Activated T-cell treated with anti-CD3 and anti-CD28 coated beads for 48 hours (primary cell): ENCODE data around the gene SPEG.
A peak's percentile ranks its signal among the peaks of the same experiment; 100 is the strongest.

Source experiments
- DNase-seq: peaks from one replicate; pipeline ENCODE4 v3.0.0-alpha.2; 2020; ENCODE audit warnings: low read depth

SPEG gene

DNA sequence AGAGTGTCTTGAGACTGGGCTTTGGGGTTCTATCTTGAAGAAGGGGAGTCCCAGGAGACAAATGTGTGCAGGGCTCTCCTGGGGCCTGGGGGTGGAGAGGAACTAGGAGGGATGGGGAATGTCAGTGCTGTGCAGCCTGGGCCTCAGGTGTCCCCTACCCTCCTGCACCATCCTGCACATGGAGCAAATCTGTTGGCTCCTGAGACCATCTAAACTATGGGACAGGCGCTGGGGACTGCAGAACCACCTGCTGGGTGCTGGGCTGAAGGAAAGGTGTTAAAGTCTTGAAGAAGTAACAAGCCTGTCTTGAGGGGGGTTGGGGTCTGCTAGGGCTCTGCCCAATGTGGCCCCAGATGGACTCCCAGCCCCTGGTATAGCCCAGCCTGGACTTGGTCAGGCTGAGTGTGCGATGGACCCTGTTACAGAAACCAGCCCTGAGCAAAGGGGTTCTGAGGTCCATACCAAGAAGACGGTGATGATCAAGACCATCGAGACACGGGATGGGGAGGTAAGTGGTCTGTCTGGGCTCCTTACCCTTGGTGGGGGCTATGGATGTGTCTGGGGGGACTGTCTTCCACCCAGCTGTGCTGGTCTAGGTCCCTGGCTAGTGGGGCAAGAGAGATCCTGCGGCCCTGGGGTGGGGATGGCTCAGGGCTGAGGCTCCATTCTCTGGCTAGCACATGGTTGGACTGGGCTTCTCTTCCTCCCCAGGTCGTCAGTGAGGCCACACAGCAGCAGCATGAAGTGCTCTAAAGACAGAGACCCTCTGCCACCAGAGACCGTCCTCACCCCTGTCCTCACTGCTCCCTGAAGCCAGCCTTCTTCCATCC lies 9.2 kb upstream of the SPEG start:
- DNase-seq = no peak

DNA sequence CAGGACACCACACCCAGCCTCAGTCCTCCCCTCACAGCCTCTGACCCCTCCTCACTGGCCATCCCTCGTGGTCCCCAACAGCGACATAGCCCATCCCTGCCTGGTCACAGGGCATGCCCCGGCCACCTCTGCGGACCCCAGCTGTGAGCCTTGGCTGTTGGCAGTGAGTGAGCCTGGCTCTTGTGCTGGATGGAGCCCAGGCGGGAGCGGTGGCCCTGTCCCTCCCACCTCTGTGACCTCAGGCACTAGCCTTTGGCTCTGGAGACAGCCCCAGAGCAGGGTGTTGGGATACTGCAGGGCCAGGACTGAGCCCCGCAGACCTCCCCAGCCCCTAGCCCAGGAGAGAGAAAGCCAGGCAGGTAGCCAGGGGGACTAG lies 8.6 kb upstream of the SPEG start:
- no peak for DNase-seq

DNA sequence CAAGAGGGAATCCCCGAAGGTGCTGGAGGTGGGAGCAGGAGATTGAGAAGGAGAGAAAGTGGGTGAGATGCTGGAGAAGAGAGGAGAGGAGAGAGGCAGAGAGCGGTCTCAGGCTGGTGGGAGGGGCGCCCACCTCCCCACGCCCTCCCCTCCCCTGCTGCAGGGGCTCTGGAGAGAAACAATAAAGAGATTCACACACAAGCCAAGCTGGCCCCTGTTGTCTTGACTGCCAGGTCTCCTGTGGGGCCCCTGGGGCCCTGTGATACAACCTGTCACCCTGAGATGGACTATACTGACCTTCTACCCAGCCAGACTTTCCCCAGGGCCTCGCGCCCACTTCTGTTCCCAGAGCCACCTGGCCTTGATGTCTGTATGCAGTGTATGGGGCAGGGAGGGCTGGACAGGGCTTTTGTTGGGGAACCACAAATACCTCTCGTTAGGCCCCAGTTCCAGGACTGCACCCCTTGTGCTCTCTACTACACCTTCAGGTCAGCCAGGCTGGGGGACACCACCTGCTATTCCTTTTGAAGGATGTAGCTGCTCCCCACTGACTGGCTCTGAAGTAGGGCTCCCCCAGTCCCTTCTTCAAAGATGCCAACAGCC lies 8.0 kb upstream of the SPEG start:
- no peak for DNase-seq

DNA sequence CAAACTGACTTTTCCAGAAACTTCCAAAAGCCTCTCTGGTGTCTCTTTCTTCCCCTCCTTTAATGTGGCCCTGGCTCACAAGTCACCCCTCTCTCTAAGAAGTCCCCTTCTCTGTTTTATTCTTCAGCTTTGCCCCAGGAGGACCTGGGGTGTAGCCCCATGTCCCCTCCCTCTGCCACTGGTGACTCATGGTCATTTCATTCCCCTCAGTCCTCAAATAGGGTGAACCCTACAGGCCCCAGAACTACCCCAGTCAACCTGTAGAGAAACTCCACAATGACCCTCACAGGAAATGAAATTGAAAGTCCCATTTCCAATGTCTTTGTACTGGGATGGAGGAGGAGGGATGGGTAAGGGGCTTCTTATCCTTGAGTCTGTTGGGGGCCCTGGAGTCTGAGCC lies 6.2 kb upstream of the SPEG start:
- DNase-seq = no peak

DNA sequence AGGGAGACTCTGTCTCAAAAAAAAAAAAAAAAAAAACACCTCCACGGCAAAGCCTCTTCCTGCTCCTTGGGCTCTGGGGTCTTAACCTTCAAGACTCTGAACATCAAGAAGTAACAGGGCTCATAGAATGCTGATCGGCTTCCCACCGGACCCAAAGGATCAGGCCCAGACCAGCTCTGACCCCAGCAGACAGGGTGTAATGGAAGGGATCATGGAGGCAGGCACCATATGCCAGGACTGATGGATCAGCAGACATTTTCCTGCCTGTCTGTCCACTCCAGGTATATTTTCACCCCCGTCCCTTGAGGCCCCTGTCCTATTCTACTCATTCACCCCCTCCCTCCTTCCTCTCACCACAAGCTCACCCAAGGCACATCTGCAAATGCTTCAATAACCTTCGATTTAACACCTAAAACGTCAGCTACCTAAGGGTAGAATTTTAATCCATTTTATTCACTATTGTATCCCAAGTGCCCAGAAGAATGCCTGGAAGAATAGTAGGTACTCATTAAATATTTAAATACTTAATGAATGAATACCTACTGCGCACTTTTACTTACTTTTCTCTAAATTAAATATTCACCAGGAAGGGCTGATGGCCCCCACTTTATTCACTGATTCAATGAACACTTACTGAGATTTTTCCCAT lies 4.6 kb upstream of the SPEG start:
- no peak for DNase-seq

DNA sequence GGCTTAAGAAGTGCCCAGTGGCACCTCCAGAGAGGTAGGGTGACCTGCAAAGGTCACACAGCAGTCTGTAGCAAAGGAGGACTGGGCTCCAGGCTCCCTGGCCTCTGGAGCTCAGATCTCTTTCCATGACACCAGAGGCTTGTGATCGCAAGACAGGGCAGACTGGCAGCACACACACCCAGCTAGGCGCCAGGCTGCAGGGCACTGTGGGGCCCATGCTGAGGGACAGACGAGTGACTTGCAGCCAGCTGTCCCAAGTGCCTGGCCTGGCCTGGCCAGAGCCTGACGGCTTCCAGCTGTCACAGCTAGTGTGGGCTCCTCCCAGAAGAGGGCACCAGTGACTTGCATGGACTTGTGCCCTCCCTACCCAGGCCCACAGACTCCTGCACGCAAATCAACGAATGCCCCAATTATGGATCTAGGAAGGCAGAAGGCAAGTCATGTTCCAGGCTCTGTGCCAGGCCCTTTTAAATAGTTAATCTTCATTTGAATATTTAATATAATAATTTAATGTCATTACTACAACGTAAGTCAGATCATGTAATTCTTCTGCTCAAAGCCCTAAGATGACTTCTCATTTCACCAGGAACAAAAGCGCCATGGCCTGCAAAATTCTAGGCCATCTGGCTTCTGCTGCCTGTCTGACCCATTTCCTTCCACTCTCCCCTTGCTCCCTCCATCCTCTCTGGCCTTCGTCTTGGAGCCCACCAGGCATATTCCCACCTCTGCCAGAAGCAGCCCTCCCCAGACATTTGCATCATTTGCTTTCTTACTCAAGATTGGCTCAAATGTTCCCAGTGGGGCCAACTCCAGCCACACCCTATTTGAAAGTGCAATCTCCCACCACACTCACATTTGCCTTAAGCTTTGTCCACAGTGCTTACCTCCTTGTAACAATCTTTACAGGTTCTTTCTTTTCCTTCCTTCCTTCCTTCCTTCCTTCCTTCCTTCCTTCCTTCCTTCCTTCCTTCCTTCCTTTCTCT lies 3.7 kb upstream of the SPEG start:
- DNase-seq = no peak

DNA sequence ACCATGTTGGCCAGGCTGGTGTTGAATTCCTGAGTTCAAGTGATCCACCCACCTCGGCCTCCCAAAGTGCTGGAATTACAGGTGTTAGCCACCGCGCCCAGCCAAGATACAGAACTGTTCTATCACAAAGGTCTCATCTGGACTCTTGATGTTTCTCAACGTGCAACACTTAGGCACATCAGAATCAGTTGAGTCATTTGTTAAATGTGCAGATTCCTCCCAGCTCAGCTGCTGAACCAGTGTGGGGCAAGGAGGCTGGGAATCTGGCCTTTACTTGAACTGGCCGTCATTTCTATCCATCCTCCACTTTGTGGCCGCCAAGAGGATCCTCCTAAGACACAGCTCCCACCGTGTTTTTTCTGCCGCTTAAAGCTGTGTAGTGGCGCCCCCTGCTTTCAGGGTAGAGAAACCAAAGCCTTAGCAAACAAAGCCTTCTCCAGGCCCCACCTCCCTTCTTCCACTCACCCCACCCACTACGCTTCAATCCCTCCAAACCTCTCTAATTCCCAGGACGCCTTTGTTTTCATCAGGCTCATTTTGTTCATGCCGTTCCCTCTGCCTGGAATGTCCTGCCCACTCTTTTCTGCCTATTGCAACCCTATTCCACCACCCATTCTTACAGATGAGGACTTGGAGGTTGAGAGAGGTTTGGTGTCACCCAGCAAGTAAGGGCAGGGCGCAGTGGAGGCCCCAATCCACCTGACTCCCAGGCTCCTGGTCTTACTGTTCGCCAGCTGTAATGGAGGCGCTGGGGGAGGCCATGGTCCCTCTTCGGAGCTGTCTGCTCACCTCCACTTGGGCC lies 776 bp upstream of the SPEG start:
- DNase-seq = peak; percentile 40

DNA sequence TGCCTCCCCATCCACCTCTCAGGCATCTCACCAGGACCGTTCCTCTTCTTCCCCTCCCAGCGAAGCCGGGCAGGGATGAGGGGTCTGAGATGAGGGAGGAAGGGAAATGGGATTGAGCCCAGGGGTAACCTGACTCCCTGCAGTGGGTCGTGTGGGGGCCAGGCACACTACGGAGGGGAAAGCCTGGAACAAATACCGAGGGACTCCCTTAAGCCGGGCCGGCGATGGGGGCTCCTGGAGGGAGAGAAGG lies 250 bp upstream of the SPEG start:
- DNase-seq = no peak

DNA sequence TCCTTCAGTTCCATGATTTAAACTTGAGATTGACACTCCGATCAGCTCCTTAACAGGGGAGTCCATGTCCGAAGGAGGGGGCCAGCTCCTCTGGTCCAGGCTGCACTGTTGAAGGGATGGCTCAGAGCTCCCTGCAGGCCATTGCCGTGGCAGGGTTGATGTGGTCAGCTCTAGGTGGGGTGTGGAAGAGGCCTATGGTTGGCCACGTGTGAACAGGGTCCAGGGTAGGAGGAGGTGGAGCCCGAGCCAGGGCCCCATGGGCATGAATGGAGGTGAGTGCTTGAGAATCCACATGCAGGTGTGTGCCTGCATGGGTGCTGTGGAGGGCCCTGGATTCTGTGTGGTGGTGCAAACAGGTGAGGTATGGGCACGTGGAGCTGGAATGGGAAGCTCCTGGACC lies 1.1 kb downstream of the SPEG start:
- DNase-seq = no peak

DNA sequence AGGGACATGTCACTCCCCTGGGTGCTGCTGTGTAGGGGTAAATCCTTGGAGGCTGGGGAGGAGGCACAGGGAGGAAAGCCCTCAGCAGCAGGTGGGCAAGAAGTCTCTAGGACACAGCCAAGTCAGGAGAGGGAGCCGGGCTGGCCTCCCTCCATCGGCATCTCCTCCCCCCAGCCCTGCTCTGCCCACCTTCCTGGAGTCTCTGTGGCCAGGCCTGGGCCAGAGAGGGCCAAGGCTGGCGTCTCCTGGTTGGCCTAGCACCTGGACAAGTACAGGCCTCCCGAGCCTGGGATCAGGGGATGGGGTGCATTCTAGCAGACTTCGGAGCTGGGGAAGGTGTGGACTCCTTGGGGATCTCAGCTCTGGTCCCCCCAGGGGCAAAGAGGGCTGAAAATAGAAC lies 1.8 kb downstream of the SPEG start:
- no peak for DNase-seq

DNA sequence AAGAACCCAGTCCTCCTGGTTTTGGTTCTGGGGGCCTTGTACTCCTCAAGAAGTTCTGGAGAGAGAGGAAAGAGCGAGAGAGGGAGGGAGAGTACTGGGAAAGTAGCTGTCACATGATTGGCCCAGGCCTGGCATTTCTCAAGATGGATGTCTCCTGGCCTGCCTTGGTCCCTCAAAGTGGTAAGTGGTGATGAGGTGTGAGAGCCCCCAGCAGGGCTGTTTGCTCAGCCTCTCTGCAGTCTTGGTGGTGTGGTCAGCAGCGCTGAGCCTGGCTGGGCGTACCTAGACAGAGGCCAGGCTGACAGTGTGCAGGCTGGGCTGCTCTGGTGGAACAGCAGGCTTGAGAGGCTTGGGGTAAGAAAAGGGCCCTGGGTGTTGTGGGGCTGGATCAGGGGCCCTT lies 2.5 kb downstream of the SPEG start:
- no peak for DNase-seq

DNA sequence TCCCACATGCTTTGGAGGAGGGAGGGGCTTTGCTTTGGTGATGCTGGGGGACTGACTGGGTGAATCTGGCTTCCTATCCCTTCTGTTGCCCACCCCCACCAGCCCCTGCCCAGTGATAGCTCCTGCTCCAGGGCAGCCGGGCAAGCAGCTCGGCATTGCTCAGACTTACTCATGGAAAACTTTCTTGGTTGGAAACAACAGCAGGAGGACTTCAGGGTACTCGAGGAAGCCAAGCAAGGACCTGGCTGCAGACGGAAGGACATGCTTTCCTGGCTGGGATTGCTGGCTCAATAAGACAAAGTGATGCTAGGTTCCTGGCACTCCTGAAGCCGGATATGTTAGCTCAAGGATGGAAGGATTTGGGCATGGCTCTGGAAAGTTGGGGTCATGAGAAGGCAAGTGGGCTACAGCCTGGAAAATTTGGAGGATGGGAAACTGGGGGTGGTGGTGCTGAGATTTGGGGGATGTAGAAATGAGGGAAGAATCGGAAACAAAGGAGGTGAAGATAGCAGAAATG lies 3.1 kb downstream of the SPEG start:
- DNase-seq = no peak

DNA sequence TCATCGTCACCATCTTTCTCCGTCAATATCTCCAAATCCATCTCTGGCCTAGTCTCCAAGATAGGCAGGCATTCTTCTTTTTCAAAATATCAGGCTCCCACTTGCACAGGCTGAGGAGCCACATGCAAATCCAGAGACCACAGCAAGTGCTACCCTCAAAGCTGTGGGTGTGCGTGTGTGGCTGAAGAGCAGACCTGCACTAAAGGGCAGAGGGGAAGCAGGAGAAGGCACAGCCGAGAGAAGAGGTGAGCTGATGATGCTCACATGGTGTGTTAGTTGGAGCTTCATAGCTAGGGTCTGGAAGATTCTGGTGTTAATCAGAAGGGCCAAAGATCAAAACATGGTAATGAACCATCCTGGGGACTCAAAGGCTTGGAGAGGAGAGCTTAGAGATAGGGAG lies 3.8 kb downstream of the SPEG start:
- no peak for DNase-seq

DNA sequence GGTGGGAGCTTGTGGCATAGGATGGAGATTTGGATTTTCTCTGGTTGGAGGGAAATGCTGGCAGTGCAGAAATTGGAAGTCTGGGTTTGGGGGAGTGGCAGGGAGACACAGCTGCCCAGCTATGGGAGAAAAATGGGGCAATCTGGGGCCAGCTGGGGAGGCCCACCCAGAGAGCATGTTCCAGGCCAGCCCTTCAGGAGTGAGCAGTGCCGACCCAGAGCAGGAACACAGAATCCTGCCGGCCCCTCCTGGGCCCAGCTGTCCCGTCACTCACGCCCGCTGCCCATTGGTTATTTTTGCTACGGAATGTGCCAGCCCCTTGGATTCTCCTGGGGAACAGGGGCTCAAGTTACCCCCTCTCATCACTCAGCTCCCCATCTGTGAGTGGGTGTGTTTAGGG lies 4.9 kb downstream of the SPEG start:
- DNase-seq = no peak

DNA sequence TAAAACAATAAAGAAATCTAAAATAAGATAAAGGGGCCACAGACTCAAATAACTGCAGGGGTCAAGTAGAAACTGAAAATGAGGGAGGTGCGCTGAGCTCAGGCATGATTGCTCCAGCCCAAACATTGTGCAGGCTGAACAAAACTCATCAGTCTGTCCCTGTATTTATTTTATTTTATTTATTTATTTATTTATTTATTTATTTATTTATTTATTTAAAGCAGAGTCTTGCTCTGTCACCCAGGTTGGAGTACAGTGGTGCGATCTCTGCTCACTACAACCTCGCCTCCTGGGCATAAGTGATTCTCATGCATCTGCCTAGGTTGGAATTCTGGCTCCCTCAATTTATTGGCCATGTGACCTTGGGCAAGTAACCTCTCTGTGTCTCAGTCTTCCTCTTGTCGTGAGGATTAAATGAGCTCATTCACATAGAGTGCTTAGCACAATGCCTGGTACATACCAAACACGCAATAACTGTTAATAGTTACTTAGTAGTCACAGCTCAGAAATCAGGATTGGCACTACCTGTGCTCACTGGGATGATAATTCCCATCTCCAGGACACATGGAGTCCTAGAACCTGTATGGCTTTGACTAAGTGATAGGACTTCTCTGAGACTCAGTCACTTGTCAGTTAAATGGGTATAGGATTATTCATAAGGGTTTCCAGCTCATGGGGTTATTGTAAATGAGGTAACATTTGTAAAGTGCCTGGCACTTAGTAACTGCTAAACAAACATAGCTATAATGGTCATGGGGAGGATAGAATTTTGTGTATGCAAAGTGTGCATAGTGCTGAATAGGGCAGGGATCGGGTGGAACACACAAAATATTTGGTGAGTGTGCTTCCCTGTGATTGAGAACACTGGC lies 6.0 kb downstream of the SPEG start:
- DNase-seq = no peak

DNA sequence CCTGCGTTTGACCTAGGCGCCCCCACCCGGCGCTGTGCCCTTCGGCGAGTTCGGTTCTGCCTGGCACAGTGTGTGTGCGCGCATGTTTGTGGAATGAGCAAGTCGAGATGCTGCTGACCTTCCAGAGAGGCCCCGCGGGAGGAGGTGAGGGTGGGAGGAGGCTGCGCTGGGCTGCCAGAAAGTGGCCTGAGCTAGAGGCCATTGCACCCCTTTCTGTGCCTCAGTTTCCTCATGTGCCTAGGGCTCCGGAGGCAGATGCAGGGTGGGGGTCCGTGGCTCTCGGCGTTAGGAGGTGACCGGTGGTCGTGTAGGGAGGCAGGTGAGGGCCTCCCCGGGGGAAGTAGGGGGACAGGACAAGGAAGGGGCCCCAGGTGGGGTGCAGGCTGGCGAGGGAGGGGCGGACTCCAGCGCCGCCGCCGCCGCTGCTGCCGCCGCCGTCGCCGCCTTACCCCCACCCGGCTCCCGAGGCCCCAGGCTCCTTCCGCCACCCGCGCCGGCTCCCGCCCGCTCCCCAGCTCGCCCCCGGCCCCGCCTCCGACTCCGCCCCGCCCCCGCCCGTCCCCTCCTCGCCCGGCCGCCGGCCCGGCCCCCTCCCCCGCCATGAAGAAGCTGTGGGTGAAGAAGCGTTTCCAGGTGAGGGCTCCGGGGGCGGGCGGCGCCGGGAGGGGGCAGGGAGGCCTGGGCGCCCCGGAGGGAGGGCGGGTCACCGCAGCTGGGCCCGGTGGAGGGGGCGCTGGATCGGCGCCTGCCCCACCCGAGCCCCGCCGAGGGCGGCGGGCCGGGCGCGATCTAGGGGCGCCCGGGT lies 7.0 kb downstream of the SPEG start:
- DNase-seq = peak; percentile 22

DNA sequence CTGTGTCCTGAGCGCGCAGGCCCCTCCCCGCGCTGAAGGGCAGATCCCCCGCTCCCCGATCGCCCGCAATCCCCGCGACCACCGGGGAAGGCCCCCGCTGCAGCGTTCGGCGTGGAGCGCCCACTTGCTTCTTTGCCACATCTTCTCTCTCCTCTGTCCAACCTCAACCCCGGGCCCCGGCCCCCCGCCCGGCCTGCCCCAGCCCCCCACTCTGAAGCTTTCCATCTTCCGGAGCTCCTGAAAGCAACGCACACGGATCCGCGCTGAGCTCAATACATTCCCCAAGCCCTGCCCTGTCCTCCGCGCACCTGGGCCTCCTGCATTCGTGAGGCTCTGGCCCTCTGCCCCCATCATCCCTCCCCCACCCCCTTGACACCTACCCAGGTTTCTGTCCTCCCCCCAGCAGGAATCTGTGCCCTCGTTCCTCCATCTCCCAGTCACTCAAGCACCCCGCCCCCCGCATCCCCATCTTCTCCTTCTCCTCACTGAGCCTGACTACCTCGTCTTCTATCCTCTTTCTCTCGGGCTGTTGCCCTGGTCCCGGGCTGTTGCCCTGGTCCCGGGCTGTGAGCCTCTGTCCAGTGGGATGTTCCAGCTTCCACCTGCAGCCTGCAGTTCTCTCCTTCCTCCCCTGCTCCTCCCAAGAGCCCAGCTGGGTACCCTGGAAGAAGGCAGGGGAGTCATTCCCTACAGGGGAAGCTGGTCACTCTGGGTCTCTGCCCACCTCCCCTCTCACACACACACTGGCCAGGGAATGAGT lies 7.8 kb downstream of the SPEG start:
- no peak for DNase-seq

DNA sequence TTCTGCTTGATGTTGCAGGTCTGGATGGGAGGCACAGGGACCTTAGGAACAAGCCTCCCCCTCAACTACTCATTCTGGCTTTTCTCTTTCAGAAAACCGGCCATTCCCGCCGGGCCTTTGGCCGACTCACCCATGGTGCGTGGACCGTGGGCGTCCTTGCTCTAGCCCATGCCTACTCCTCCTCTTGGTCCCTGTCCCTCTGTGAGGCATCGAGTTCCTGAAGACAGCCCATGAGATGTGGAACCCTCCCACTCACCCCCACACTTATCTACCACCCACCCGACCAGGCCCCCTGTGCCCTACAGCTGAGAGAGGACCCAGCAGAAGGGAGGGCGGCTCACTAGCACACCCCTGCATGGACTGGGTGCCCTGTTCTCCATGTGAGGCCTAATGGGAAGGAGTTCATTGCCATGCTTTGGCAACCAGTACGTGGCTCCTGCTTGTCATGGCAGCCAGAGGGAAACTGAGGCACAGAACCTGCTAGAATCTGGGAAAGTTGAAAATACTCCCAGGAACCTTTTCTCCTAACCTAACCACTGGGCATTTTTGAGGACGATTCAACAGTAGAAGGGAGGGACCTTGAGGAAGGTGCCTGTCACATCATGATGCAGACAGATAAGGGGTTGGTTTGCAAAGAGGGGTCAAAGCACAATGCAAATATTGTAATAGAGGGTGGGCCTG lies 8.5 kb downstream of the SPEG start:
- DNase-seq = no peak

DNA sequence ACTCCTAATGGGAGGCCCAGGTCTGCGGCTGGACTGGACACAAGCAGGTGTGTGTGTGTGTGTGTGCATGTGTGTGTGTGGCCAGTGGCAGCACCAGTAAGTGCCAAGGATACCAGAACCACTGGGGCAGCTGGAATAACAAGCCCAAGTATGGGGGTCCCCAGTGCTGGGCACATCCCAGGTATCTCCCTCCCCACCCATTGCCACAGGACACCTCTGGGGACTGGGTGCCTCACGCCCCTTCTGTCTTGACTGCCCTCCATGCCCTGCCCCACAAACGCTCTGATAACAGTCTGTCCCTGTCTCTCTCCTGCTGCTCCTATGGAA lies 9.0 kb downstream of the SPEG start:
- DNase-seq = no peak
